Tibial artery (tissue), 4 donors: ENCODE data around the gene PRPSAP1.
"Not testable (repeated sequence)": the region's sequence is repeated elsewhere in the genome, so short reads cannot be mapped to it uniquely, and the experiment has no call there.

Source experiments
- DNase-seq, 2 donors: peaks; one replicate each; pipeline ENCODE4 v3.0.0-alpha.2; 2019
- H3K27ac ChIP-seq, 2 donors: fragments of 200-600 bp; sonication (generic) in 1 of 2; 1 replicate in 1 of 2; 2 replicates in 1 of 2; pipeline ENCODE4 v1.5.1; 2018 to 2019; ENCODE audit warnings: mild to moderate bottlenecking in 1 of 2
- H3K27me3 ChIP-seq, 2 donors: fragments of 200-600 bp; sonication (generic) in 1 of 2; one replicate each; pipeline versions ENCODE4 v1.5.1 to v1.6.0; 2016 to 2019
- H3K36me3 ChIP-seq, 3 donors: fragments of 200-600 bp; sonication (generic) in 2 of 3; one replicate each; pipeline ENCODE4 v1.5.1; 2016 to 2019; ENCODE audit warnings: mild to moderate bottlenecking in 2 of 3
- H3K4me1 ChIP-seq, 4 donors: fragments of 200-600 bp; sonication (generic) in 2 of 4; 1 replicate in 3 of 4; 2 replicates in 1 of 4; pipeline ENCODE4 v1.5.1; 2016 to 2019
- H3K4me3 ChIP-seq, 2 donors: fragments of 200-600 bp; sonication (generic) in 1 of 2; 1 replicate in 1 of 2; 2 replicates in 1 of 2; pipeline ENCODE4 v1.5.1; 2018 to 2019; ENCODE audit warnings: mild to moderate bottlenecking in 2 of 2
- H3K9me3 ChIP-seq, 3 donors: fragments of 200-600 bp; sonication (generic) in 1 of 3; one replicate each; pipeline ENCODE4 v1.5.1; 2016 to 2019
- intact Hi-C: fragments of 100-400 bp; cut with DNase I; formaldehyde crosslinking; loops from one replicate; pipeline ENCODE4 v1.15.0; 2023; ENCODE audit warnings: low total_unique reads
- TF ChIP-seq, protein P1 (sequence below), 2 experiments: fragments of 200-600 bp in 1 of 2; fragments of 450-650 bp in 1 of 2; IDR thresholded peaks; one replicate each; pipeline ENCODE4 v1.5.1; 2017 to 2019; ENCODE audit warnings: antibody characterized with exemption in 2 of 2, mild to moderate bottlenecking in 1 of 2, moderate library complexity in 1 of 2

Gene PRPSAP1

DNA sequence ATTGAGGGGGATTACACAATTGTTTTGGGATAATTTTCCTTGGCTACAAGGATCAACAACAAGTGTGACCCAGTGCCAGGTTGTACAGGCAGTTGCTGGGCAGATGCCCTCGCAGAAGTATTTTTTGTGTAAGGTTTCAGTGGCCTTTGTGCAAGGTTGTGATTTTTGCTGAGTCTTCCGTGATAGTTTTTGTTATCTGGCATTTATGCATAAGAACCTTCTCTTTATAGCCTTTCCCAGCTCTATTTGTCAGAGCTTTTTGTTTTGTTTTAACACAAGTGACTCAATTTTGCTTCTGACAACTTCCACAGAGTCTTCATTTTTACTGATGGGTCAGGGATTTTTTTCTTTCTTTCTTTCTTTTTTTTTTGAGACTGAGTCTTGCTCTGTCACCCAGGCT lies 6.7 kb upstream of the PRPSAP1 start:
- no peak overlapping the region for H3K4me3 ChIP-seq
- intact Hi-C loops = no loop called here
- H3K9me3 ChIP-seq = no peaks in the 10 kb centered on the region
- no peak for DNase-seq
- no peaks in the 10 kb centered on the region for H3K4me1 ChIP-seq
- H3K27me3 ChIP-seq = peaks cover 0 to 6% of the 10 kb centered on the region in 2 donors
- TF ChIP-seq, protein P1, sequence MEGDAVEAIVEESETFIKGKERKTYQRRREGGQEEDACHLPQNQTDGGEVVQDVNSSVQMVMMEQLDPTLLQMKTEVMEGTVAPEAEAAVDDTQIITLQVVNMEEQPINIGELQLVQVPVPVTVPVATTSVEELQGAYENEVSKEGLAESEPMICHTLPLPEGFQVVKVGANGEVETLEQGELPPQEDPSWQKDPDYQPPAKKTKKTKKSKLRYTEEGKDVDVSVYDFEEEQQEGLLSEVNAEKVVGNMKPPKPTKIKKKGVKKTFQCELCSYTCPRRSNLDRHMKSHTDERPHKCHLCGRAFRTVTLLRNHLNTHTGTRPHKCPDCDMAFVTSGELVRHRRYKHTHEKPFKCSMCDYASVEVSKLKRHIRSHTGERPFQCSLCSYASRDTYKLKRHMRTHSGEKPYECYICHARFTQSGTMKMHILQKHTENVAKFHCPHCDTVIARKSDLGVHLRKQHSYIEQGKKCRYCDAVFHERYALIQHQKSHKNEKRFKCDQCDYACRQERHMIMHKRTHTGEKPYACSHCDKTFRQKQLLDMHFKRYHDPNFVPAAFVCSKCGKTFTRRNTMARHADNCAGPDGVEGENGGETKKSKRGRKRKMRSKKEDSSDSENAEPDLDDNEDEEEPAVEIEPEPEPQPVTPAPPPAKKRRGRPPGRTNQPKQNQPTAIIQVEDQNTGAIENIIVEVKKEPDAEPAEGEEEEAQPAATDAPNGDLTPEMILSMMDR (IDR thresholded peaks at IDR 0.05) = no peak
- H3K27ac ChIP-seq = no peak overlapping the region
- H3K36me3 ChIP-seq = no peaks in the 10 kb centered on the region

DNA sequence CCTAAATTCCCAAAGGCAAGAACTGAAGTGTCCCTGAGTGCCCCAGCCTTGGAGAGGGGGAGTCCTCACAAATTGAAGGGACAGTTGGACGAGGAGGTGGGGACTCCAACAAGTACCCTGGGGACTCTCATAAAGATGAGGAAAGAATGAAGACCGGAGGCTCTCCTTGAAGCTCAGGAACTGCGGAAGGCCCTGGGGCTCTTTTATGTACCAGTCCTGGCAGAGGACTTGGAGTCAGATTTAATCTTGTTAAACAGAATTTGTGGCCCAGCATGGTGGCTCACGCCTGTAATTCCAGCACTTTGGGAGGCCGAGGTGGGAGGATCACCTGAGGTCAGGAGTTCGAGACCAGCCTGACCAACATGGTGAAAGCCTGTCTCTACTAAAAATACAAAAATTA lies 6.1 kb upstream of the PRPSAP1 start:
- H3K27me3 ChIP-seq, DNase-seq, H3K27ac ChIP-seq: not testable (repeated sequence)

DNA sequence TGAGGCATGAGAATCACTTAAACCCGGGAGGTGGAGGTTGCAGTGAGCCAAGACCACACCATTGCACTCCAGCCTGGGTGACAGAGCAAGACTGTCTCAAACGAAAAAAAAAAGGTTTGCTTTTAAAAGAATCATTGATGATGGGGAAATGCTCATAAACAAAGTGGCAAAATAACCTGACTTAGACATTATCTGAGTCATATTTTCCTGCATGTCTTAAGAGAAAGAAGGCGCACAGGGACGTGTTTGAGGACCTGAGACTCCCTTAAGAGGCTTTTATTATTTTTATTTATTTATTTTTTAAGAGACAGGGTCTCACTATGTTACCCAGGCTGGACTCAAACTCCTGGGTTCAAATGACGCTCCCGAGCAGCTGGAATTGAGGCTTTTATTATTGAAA lies 5.7 kb upstream of the PRPSAP1 start:
- no peaks in the 10 kb centered on the region for H3K9me3 ChIP-seq
- intact Hi-C loops = no loop called here
- no peak overlapping the region for H3K4me3 ChIP-seq
- peaks cover 0 to 4% (median 4%) of the 10 kb centered on the region in 4 donors for H3K4me1 ChIP-seq
- TF ChIP-seq, protein P1 (IDR thresholded peaks at IDR 0.05) = no peak
- no peak overlapping the region for H3K27ac ChIP-seq
- no peak for DNase-seq
- H3K36me3 ChIP-seq = no peaks in the 10 kb centered on the region
- H3K27me3 ChIP-seq = peaks cover 0 to 6% of the 10 kb centered on the region in 2 donors

More for the DNA sequence above, 6.1 kb upstream of the PRPSAP1 start:
- intact Hi-C loops, H3K4me3 ChIP-seq, H3K9me3 ChIP-seq, H3K4me1 ChIP-seq, H3K36me3 ChIP-seq: not testable (repeated sequence)

DNA sequence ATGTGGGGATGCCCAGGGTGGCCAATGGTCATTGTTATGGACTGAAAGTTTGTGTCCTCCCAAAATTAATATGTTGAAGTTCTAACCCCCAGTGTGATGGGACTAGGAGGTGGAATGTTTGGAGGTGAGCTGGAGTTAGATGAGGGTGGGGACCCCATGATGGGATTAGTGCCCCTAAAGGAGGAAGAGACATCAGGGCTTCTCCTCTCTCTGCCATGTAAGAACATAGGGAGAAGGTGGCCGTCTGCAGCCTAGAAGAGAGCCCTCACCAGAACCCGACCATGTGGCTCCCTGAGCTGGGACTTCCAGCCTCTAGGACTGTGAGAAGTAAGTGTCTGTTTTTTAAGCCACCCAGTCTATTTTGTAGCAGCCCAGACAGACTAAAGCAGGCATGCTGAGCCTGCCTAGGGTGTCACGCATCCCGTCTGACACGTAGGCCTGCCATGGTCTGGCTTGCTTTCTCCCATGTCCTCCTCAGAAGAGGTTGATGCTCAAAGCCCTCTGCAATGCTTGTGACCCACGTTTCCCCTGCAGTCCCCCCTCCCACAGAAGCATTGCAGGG lies 4.0 kb upstream of the PRPSAP1 start:
- TF ChIP-seq, protein P1 (IDR thresholded peaks at IDR 0.05) = no peak
- H3K27me3 ChIP-seq = peaks cover 0 to 3% of the 10 kb centered on the region in 2 donors
- H3K27ac ChIP-seq = no peak overlapping the region
- no peaks in the 10 kb centered on the region for H3K9me3 ChIP-seq
- intact Hi-C loops = no loop called here
- peaks cover 0 to 15% (median 8%) of the 10 kb centered on the region in 4 donors for H3K4me1 ChIP-seq
- no peak for DNase-seq
- H3K36me3 ChIP-seq = no peaks in the 10 kb centered on the region
- no peak overlapping the region for H3K4me3 ChIP-seq

DNA sequence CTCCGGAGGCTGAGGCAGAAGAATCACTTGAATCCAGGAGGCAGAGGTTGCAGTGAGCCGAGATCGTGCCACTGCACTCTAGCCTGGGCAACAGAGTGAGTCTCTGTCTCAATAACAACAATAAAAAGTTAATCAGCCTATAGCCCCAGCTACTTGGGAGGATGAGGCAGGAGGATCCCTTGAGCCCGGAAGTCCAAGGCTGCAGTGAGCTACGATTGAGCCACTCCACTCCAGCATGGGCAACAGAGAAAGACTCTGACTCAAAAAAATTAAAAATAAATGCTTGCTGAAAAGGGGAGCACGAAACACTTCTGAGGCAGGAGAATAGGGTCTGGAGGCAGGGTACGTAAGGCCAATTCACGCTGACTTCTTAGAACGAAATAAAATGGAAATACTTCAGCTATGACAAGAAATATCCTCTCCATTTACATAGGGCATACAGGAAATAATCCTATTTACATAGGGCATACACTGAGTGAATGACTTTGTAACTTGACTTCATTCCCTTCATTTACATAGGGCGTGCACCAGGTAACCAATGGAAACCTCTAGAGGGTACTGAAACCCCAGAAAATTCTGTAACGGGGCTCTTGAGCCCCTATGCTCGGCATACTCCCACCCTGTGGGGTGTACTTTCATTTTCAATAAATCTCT lies 3.2 kb upstream of the PRPSAP1 start:
- TF ChIP-seq, protein P1 (IDR thresholded peaks at IDR 0.05) = no peak
- intact Hi-C loops = no loop called here
- Histone ChIP-seq H3K4me1 (peaks cover 0 to 17% (median 13%) of the 10 kb centered on the region in 4 donors), H3K36me3 (no peaks in the 10 kb centered on the region), H3K4me3 (no peak overlapping the region), H3K27ac (no peak overlapping the region), H3K27me3 (peaks cover 0 to 3% of the 10 kb centered on the region in 2 donors), H3K9me3 (no peaks in the 10 kb centered on the region)
- no peak for DNase-seq

DNA sequence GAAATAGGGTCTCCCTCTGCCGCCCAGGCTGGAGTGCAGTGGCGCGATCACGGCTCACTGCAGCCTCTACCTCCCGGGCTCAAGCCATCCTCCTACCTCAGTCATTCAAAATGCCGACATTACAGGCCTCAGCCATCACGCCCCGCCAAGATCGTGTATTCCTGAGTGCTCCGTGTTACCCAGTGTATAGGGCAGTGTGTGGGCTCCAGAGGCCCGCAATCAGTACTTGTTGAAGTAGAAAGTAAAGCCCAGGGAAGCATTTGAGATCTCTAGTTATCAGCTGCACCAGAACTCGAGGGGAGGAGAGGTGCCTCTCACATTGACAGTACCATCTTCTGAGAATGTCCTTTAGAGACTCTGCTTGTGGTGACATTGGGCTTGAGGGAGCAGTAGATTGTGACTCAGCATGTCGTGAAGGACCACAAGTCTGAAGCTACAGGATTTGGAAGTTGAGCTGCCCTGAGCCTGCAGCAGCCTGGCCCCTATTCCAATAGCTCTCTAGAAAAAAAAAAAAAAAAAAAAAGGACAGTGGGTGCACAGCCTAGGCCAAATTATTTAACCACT lies 1.1 kb upstream of the PRPSAP1 start:
- Histone ChIP-seq H3K36me3 (no peaks in the 10 kb centered on the region), H3K9me3 (no peaks in the 10 kb centered on the region), H3K27ac (no peak overlapping the region), H3K4me1 (peaks cover 0 to 26% (median 22%) of the 10 kb centered on the region in 4 donors), H3K27me3 (peaks cover 0 to 3% of the 10 kb centered on the region in 2 donors), H3K4me3 (peak overlapping the region in 1 of 2 donors; percentile 75)
- intact Hi-C loops = no loop called here
- no peak for DNase-seq
- TF ChIP-seq, protein P1 (IDR thresholded peaks at IDR 0.05) = no peak
